NCI-H524 treated with DMSO at 0.1 percent for 48 hours (cell line): ENCODE measurements around the gene ECT2.
A peak's percentile ranks its signal among the peaks of the same experiment; 100 is the strongest.
"Not testable (repeated sequence)": the region's sequence is repeated elsewhere in the genome, so short reads cannot be mapped to it uniquely, and the experiment has no call there.

Experiments
- DNase-seq: peaks from one replicate; lab custom pipeline; 2025; lab: John Stamatoyannopoulos, UW

ECT2 gene

DNA sequence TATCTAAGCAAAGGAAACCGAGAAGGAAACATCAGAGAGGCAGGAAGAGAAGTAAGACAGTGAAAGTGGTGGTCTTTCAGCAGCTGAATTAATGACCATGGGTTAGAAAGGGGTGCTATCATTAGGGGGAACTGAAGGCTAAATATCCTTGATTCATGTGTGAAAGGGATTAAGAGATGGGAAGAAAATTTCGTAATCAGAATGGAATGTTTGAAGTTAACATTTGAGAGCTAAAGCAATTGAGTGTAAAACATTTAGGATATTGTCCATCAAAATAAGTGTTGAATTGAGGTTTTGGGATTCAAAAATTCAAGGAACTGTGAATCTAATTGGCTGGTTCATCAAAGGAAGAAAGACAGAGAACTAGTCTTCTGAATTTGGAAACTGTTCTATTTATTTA lies 4.1 kb upstream of the ECT2 start:
- no peak for DNase-seq

DNA sequence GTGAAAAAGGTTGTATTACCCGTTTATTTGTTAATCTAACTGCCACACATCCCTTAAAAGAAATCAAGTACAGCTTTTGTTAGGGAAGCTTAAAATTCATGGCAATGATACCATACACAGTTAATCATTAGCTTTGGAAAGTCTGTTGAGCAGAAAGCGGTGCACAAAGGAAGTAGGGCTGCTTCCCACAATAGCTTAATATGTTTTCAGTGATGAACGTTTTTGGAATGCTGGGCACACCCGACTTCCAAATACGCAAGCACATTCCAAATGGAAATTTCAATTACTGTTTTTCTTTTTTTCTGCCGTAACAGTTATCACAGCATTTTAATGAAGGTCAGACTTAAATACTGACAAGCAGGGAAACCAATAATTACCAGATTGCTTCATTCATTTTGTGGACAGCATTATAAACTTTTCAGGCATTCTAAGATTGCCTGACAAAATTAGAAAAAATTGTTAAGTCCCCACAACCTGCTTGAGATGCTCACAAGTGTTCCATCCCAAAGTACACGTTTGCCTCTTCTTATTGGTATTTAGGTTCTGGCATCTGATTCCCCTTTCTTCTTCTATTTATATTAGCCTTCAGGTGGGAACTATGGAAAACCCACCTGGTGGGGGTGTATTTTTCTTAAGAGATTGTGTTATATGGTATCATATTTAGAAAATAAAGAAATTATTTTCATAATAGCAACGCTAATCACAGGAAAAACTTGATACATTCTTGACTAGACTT lies 1.1 kb upstream of the ECT2 start:
- DNase-seq = no peak

DNA sequence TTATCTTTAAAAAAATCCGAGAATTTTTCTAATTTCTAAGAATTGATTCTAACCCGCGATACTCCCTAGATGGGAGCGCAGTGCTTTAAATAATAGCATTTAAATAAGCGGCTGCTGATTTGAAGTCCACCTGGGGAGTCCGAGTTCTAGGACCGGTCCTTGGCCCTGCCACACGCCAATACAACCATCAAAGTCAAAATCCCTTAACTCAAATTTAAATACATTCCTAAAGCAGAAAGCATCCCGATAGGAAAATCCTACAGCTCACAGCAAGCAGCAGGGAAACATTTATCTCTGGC lies 508 bp upstream of the ECT2 start:
- DNase-seq = no peak

- no peak for DNase-seq
Observed at GRCh38 chr3:172751175-172751704, 714 bp downstream of the ECT2 start.

DNA sequence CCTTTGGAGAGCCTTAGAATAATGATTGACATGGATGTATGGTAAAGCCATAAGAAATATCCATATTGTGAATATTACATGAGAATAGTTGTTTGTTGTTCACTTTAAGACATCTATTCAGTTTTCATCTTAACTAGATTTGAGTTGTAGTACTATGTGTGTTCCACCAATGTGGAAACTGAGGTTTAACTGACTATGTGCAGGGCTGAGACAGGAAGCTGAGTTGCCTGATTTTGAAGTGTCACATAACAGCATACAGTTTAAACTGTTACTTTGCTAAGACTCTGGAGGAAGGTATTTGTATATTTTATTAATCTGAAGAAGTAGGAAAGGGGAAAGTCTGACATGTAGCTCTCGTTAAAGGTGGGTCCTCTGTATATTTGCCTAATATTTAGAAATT lies 2.1 kb downstream of the ECT2 start:
- no peak for DNase-seq

DNA sequence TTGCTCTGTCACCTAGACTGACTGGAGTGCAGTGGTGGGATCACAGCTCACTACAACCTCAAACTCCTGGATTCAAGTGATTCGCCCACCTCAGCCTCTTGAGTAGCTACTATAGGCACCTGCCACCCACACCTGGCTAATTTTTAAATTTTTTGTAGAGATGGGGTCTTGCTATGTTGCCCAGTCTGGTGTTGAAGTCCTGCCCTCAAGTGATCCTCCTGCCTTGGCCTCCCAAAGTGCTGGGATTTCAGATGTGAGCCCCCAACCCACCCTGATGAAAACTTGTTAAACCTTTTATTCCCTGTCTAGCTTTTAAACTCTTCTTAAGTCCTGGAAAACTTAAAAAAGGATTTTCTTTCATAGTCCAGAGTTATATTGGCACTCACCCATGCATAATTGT lies 2.6 kb downstream of the ECT2 start:
- no peak for DNase-seq

DNA sequence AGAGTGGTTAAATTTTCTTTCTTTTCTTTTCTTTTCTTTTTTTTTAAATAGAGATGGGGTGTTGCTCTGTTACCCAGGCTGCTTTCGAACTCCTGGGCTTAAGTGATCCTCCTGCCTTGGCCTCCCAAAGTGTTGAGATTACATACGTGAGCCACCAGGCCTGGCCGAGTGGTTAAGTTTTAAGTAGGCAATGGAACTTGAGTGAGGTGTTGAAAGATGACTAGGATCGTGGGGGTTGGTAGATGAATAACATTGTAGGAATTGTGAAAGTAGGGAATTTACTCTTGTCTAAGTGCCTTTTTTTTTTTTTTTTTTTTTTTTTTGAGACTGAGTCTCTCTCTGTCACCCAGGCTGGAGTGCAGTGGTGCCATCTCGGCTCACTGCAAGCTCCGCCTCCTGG lies 9.9 kb downstream of the ECT2 start:
- DNase-seq = not testable (repeated sequence)

DNA sequence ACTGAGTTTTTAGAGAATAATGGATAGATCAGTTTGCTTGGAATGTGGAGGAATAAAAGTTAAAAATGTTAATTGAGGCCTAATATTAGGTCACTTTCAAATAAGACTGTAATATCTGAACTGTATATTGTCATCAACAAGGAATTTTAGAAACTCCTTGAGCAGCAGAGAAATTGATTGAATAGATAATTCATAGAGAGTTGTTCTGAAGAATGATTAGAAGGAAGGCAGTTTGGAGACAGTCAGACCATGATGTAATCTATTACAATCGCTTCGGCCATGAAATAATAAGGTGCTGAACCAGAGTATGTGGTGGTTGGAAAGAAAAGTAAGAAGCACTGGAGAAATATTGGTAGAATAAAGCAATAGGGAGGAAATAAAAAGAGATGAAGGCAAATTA lies 15.7 kb downstream of the ECT2 start:
- no peak for DNase-seq

DNA sequence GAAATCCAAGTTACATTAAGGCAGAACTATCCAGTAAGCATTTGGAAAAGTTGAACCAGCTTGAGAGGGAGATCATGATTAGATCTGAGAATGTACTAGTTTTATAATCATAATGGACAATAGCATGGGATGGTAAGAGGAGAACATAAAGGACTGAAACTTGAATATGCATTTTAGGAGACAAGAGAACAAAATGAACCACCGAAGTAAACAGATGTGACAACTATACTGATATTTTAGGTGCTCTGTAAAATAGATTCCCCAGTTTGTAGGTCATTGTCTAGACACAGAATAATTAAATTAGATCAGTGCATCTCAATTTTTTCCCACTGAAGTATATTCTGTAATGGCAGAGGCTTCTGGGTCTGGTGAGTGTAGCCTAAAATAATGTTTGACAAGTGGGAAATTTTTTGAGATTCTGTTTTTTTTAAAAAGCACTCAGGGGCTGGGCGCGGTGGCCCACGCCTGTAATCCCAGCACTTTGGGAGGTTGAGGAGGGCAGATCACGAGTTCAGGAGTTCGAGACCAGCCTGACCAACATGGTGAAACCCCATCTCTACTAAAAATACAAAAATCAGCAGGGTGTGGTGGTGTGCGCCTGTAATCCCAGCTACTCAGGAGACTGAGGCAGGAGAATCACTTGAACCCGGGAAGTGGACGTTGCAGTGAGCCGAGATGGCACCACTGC lies 16.3 kb downstream of the ECT2 start:
- no peak for DNase-seq

DNA sequence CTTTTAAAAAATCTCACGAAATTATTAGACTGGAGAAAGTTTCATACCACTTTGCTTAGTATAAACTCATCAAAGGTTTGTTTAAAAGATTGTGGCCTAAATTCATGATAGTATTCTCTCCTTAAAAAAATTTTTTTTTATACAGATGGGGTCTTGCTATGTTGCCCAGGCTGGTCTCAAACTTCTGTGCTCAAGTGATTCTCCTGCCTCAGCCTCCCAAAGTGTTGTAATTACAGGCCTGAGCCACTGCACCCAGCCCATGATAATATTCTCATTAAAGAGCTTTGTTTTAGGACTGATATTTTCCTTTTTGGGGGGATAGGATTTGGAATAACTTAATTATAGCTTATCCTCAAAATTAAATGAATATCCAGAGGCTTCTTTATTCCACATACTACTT lies 19.9 kb downstream of the ECT2 start:
- DNase-seq = no peak

DNA sequence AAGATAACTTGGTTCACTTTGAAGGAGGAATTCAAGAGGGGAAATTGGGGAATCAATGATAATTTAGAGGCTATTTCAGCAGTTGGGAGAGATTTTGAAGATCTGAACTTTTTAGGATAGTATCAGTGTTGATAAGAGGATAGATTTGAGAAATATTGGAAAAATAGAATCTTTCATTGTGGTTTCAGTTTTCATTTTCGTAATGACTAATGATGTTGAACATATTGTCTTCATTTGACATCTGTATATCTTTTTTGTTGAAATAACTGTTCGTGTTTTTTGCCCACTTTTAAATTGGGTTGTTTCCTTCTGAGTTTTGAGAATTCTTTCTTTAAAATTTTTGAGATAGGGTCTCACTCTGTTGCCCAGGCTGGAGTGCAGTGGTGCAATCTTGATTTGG lies 21.1 kb downstream of the ECT2 start:
- no peak for DNase-seq

DNA sequence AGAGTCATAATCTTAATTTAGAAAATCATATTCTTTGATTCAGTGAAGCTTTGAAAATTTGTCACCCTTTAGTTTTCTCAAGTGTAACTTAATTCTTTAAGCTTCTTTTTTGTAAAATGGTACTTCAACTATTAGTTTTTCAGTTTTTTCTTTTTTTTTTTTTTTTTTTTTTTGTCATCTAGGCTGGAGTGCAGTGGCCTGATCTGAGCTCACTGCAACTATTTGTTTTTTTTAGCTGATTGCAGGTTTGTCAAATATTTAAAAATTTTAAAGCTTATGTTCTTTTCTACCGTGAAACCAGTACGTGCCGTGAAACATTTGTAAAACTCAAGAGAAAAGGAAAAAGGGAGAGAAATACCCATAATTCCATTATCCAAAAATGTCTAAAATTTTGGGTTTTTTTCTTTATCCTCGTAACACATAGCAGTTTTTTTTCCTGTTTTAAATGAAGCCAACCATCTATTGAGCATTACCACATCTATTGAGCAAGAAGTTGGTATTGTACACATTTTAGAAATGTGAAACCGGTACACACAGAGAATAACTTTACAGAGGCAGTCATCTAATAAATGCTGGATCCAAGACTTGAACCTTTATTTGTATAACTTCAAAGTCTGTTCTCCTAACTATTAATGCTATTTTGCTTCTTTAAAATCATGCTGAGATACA lies 25.7 kb downstream of the ECT2 start:
- no peak for DNase-seq

- peak; percentile 56 for DNase-seq
Observed at GRCh38 chr3:172777901-172778300, 27.4 kb downstream of the ECT2 start.

DNA sequence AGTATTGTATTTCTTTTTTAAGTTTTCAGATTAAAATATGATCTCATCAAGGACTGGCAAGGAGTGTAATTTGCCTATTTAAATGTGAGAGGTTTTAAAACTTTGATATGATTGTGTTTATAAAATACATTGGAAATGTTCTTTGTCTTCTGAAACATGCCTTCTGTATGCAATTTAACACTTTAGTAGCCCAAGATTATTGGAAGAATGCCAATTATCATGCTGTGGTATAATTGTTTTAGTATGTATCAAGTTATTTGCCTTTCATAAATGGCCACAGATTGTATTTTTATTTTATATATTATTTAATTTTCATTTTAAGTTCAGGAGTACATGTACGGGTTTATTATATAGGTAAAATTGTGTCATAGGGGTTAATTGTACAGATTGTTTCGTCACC lies 31.7 kb downstream of the ECT2 start:
- DNase-seq = no peak

DNA sequence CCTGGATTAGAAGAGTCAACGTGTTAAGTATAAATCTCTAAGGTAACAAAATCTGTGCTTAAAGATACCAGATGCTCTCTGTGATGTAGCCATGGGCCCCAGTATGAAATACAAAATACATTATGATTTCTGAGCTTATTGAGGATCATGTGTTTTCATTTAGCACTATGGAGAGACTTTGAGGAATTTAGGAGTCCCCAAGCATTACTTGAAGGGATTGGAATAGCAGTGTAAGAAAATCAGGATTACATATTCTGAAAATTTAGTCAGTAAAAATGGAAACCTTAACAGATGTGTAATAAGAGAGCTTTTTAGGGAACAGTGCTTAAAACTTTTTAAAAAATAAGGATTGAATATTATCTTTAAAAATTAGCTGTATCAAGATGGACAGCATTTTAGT lies 35.5 kb downstream of the ECT2 start:
- DNase-seq = no peak

DNA sequence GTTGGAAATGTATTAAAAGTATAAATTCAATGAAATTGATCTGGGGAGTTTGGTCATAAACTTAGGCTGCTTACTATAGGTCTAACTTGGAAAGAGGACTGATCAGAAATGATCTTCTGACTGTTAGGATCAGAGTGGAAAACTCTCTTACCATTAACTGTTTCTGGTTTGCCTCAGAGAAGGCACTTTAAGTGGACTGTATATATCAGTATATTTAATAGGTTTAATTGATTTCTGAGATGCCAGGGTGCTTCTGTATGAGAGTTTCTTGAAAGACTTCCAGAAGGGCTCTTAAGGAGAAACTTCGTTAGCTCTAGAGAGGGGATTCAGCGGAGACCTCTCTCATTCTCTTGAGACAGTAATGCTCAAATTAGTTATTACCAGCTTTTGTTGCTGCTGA lies 36.5 kb downstream of the ECT2 start:
- no peak for DNase-seq

GRCh38 chr3:172787746-172788145 lies 37.2 kb downstream of the ECT2 start:
- no peak for DNase-seq

DNA sequence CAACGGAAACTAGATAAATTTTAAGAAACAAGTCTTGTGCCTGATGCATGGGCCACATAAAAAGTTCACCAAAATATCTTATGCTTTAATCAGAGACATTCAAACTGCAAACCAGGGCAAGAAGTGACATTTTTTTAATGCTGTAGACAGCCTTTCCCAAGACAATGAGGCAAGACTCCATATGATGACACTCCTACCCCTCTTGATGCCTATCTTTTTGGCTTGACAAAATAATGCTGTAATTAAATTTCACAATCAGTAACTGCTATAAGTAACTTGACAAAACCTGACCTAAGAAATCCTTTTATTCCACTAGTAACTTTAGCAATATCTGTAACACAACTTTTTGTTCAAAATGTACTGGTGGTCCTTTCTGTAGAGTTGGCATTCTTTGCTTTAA lies 48.7 kb downstream of the ECT2 start:
- DNase-seq = no peak

DNA sequence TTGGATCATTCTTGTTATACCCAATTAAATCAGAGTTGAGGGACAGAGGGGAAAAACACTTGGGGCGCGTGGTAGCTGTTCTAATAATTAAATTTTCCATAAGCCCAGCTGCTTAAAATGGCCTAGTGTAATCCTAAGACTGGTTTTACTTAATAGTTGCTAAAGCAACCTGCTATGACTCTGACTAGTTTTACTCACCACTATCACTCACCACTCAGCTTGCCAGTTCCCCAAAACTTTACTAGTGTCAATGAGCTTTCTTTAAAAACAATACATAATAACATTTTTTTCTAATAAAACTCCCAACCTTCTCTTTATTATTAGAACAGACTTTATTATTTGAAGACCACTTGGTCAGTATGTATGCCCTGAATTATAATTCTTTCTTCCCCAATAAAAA lies 49.6 kb downstream of the ECT2 start:
- DNase-seq = no peak

DNA sequence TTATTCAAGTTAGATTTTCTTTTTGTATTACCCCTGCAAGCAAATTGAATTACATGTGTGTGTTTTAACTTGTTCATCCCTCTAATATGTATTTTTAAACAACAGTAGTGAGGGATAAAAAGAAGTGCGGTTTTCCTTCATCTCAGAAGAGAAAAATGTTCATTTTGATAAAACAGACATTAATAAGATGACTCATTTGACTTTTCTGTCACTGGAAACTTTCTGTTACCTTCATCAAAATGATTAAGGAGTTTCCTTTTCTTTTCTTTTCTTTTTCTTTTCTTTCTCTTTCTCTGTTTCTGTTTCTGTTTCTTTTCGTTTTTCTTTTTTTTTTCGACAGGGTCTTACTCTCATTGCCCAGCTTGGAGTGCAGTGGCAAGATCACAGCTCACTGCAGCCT lies 53.0 kb downstream of the ECT2 start:
- no peak for DNase-seq

GRCh38 chr3:172804323-172804722 lies 53.8 kb downstream of the ECT2 start:
- DNase-seq = no peak

DNA sequence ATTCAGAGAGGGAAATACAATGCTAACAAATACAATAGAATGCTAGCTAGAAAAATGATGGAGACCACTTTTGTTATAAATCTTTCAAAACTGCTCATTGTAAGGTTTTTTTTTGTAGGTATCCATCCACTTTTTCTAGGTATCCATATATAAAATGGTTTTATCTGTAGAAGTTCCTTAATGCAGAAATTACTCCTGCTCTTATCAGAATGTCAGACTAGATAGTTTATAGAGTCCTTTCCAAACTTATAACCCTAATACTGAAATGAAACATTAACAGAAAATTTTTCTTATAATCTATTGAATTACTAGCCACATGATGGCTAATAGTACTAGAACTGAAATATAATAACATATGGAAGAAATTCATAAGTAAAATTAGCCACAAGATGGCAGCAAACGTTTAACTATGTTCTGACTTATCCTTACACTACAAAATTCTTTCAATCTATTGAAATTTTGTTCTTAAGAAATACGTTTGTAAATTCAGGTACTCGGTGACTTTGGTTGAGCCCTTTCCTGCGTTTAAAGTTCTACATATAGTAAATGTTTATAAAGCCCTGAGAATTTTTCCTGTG lies 58.5 kb downstream of the ECT2 start:
- DNase-seq = no peak

- no peak for DNase-seq
Observed at GRCh38 chr3:172811099-172811498, 60.6 kb downstream of the ECT2 start.
